H1 (cell line): ENCODE data around the gene EXOC1. TPM values are rescaled to one million over a fixed set of nuclear protein-coding genes. Genes with fewer than 3 reads are reported as not detected.

Source experiments
- polyA plus RNA-seq, 7 experiments: library from polyadenylated mRNA; depleted of rRNA in 3 of 7; stranded (reverse) in 5 of 7; unstranded in 2 of 7; fragments of >200 nt in 5 of 7; fragments of 200-250 nt in 2 of 7; gene quantifications; 1 replicate in 5 of 7; 2 replicates in 1 of 7; 4 replicates in 1 of 7; pipeline versions ENCODE4 v1.2.1 to v1.2.3, GENCODE V29; 2011 to 2013; ENCODE audit warnings: missing spikeins in 2 of 7, mixed read lengths in 2 of 7
- total RNA-seq: library from RNA; stranded (reverse); fragmentation: NEBNext Ultra II Directional; extraction: Animal tissue kit (Norgen Biotek cat#: 25700); gene quantifications from 2 replicates; pipeline ENCODE4 v1.2.1, GENCODE V29; 2021
- TF ChIP-seq, protein P1 (sequence below): IDR thresholded peaks from 2 replicates; pipeline ENCODE4 v1.6.1; 2011; ENCODE audit warnings: low read length, improper control_type of control experiment
- TF ChIP-seq, protein P2 (sequence below): IDR thresholded peaks from 2 replicates; pipeline ENCODE4 v1.6.1; 2011; ENCODE audit warnings: low read depth, mild to moderate bottlenecking, low read length; ENCODE audit not compliant: insufficient read depth
- TF ChIP-seq, protein P3 (sequence below): IDR thresholded peaks from 2 replicates; pipeline ENCODE4 v1.6.1; 2012; ENCODE audit warnings: inconsistent platforms

Gene EXOC1
- total and polyA plus RNA-seq, 2 of the 8 experiments (the other 6 are each of a cell fraction or from before 2014, with no cell fraction given): 5.9 to 19.6 TPM

DNA sequence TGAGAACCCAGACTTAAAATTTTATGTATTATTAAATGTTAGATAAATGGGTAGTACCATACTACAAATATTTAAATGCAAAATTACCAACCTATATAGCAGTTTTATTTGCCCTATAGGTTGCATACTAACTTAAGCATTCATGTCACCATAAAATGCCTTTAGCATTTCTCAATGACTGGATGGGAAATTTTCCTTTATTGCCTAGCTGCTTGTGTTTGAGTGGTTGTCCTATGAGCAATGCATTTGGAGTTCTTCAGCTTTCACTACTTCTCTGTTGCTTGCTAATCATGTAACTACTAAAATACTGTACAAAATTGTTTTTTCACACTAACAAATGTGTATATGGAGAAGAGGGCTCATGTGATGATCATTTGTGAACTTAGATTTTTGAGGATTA, 51.1 kb downstream of the EXOC1 start (continued):
- TF ChIP-seq, protein P1, sequence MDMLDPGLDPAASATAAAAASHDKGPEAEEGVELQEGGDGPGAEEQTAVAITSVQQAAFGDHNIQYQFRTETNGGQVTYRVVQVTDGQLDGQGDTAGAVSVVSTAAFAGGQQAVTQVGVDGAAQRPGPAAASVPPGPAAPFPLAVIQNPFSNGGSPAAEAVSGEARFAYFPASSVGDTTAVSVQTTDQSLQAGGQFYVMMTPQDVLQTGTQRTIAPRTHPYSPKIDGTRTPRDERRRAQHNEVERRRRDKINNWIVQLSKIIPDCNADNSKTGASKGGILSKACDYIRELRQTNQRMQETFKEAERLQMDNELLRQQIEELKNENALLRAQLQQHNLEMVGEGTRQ: no peak
- TF ChIP-seq, protein P2, sequence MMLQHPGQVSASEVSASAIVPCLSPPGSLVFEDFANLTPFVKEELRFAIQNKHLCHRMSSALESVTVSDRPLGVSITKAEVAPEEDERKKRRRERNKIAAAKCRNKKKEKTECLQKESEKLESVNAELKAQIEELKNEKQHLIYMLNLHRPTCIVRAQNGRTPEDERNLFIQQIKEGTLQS: no peak
- TF ChIP-seq, protein P3, sequence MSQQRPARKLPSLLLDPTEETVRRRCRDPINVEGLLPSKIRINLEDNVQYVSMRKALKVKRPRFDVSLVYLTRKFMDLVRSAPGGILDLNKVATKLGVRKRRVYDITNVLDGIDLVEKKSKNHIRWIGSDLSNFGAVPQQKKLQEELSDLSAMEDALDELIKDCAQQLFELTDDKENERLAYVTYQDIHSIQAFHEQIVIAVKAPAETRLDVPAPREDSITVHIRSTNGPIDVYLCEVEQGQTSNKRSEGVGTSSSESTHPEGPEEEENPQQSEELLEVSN: no peak
- TF ChIP-seq, all 59 proteins: peak for 0
